SK-N-SH (cell line): ENCODE results near the gene C5orf52. TPM values are rescaled to one million over a fixed set of nuclear protein-coding genes. Genes with fewer than 3 reads are reported as not detected.

Source experiments
- CTCF ChIA-PET: fragments of 300-600, 350-600 bp; formaldehyde crosslinking; extraction: SDS; loops from one replicate; lab custom pipeline; 2021; lab: Yijun Ruan, JAX
- POLR2A ChIA-PET: fragments of 350-600 bp; sonication (Branson Sonifier 250); formaldehyde crosslinking; extraction: SDS; loops from one replicate; lab custom pipeline; 2020; ENCODE audit warnings: antibody characterized with exemption, inconsistent platforms; lab: Yijun Ruan, JAX
- DNase-seq: peaks from one replicate; pipeline ENCODE4 v3.0.0; 2012
- H2AFZ ChIP-seq: fragments of 200-600 bp; sonication (generic); 2 replicates; pipeline ENCODE4 v1.8.1; 2016; ENCODE audit warnings: antibody characterized with exemption, mild to moderate bottlenecking, low read depth
- H3F3A ChIP-seq: fragments of 200-600 bp; sonication (generic); replicated peaks from 2 replicates; pipeline ENCODE3; 2016; ENCODE audit warnings: antibody characterized with exemption, mild to moderate bottlenecking; ENCODE audit not compliant: insufficient read depth
- H3K27ac ChIP-seq, 2 experiments: fragments of 200-500 bp in 1 of 2; fragments of 200-600 bp in 1 of 2; sonication (Bioruptor generic) in 1 of 2; sonication (generic), shearing (Covaris generic) in 1 of 2; 2 replicates each; pipeline versions ENCODE4 v1.5.1 to v1.6.1; 2014 to 2016; ENCODE audit warnings: low read depth in 2 of 2, inconsistent platforms in 1 of 2, low read length in 1 of 2, mild to moderate bottlenecking in 1 of 2, mixed read lengths in 1 of 2
- H3K27me3 ChIP-seq: fragments of 200-600 bp; sonication (generic), shearing (Covaris generic); 2 replicates; pipeline ENCODE4 v1.6.1; 2016; ENCODE audit warnings: mixed run types; ENCODE audit not compliant: insufficient read depth
- H3K36me3 ChIP-seq, 2 experiments: fragments of 200-500 bp in 1 of 2; fragments of 200-600 bp in 1 of 2; sonication (Bioruptor generic) in 1 of 2; sonication (generic) in 1 of 2; replicated peaks in 1 of 2; 2 replicates each; pipeline versions ENCODE3 to v1.5.1; 2014 to 2016; ENCODE audit warnings: low read length in 1 of 2, mild to moderate bottlenecking in 1 of 2; ENCODE audit not compliant: insufficient read depth in 2 of 2, control insufficient read depth in 1 of 2
- H3K4me1 ChIP-seq, 2 experiments: fragments of 200-500 bp in 1 of 2; fragments of 200-600 bp in 1 of 2; sonication (Bioruptor generic) in 1 of 2; sonication (generic), shearing (Covaris generic) in 1 of 2; 2 replicates each; pipeline versions ENCODE4 v1.5.1 to v1.6.1; 2014 to 2016; ENCODE audit warnings: low read depth in 1 of 2, low read length in 1 of 2, mixed run types in 1 of 2; ENCODE audit not compliant: insufficient read depth in 2 of 2, control insufficient read depth in 1 of 2
- H3K4me2 ChIP-seq: fragments of 200-600 bp; sonication (generic), shearing (Covaris generic); 2 replicates; pipeline ENCODE4 v1.6.1; 2017; ENCODE audit warnings: mixed run types
- H3K4me3 ChIP-seq, 2 experiments: fragments of 200-500 bp in 1 of 2; fragments of 200-600 bp in 1 of 2; sonication (Bioruptor generic) in 1 of 2; sonication (generic), shearing (Covaris generic) in 1 of 2; 2 replicates each; pipeline versions ENCODE4 v1.5.1 to v1.8.1; 2014 to 2016; ENCODE audit warnings: low read depth in 2 of 2, inconsistent platforms in 1 of 2, low read length in 1 of 2, mild to moderate bottlenecking in 1 of 2, mixed read lengths in 1 of 2, moderate library complexity in 1 of 2
- H3K79me2 ChIP-seq: fragments of 200-600 bp; sonication (generic); 2 replicates; pipeline ENCODE4 v1.8.1; 2017; ENCODE audit warnings: mild to moderate bottlenecking; ENCODE audit not compliant: insufficient read depth
- H3K9ac ChIP-seq: fragments of 200-600 bp; sonication (generic); 2 replicates; pipeline ENCODE4 v1.6.1; 2017; ENCODE audit warnings: mixed run types
- H3K9me2 ChIP-seq: fragments of 200-600 bp; sonication (generic); 2 replicates; pipeline ENCODE4 v1.6.1; 2017; ENCODE audit warnings: mixed run types
- H3K9me3 ChIP-seq: fragments of 200-600 bp; sonication (generic); 2 replicates; pipeline ENCODE4 v1.6.1; 2017; ENCODE audit warnings: mixed run types, mild to moderate bottlenecking, moderate library complexity
- H4K20me1 ChIP-seq: fragments of 200-600 bp; sonication (generic); 2 replicates; pipeline ENCODE4 v1.6.1; 2017; ENCODE audit warnings: mild to moderate bottlenecking, mixed run types; ENCODE audit not compliant: insufficient read depth
- CHD2 ChIP-seq: fragments of 150-350 bp; IDR thresholded peaks from 2 replicates; pipeline ENCODE4 v1.6.1; 2018; ENCODE audit warnings: low read length; ENCODE audit not compliant: partially characterized antibody
- ELF1 ChIP-seq: IDR thresholded peaks from 2 replicates; pipeline ENCODE4 v1.4.0; 2012
- EP300 ChIP-seq, 2 experiments: IDR thresholded peaks; 2 replicates each; pipeline versions ENCODE4 v1.4.0 to v1.6.1; 2012; ENCODE audit warnings: borderline replicate concordance in 1 of 2, low read depth in 1 of 2, low read length in 1 of 2
- EZH2phosphoT487 ChIP-seq: fragments of 200-600 bp; sonication (generic); IDR thresholded peaks from 2 replicates; pipeline ENCODE4 v1.6.1; 2017; ENCODE audit warnings: low read depth, mixed run types, mild to moderate bottlenecking, antibody characterized with exemption, moderate library complexity, borderline replicate concordance
- FOXM1 ChIP-seq: IDR thresholded peaks from 2 replicates; pipeline ENCODE4 v1.4.0; 2012; ENCODE audit warnings: low read depth, mild to moderate bottlenecking
- MEF2A ChIP-seq: IDR thresholded peaks from 2 replicates; pipeline ENCODE4 v1.4.0; 2012; ENCODE audit warnings: low read depth, borderline replicate concordance
- MXI1 ChIP-seq: IDR thresholded peaks from 2 replicates; pipeline ENCODE4 v1.6.1; 2012; ENCODE audit warnings: mild to moderate bottlenecking, low read depth, low read length, improper control_type of control experiment
- NFIC ChIP-seq: IDR thresholded peaks from 2 replicates; pipeline ENCODE4 v1.4.0; 2012; ENCODE audit warnings: borderline replicate concordance
- POLR2AphosphoS5 ChIP-seq: IDR thresholded peaks from 2 replicates; pipeline ENCODE4 v1.6.1; 2012; ENCODE audit warnings: low read depth, low read length
- RAD21 ChIP-seq: IDR thresholded peaks from 2 replicates; pipeline ENCODE4 v1.6.1; 2012; ENCODE audit warnings: mild to moderate bottlenecking, low read length
- RCOR1 ChIP-seq: fragments of 150-350 bp; IDR thresholded peaks from 2 replicates; pipeline ENCODE4 v1.6.1; 2017; ENCODE audit warnings: antibody characterized with exemption, low read length
- SIN3A ChIP-seq: IDR thresholded peaks from 2 replicates; pipeline ENCODE4 v1.6.1; 2012; ENCODE audit warnings: low read depth, mild to moderate bottlenecking, low read length, moderate library complexity, borderline replicate concordance
- SMC3 ChIP-seq: IDR thresholded peaks from 2 replicates; pipeline ENCODE4 v1.6.1; 2012; ENCODE audit warnings: low read depth, low read length, improper control_type of control experiment
- TAF1 ChIP-seq: IDR thresholded peaks from 2 replicates; pipeline ENCODE4 v1.6.1; 2012; ENCODE audit warnings: low read depth, mild to moderate bottlenecking, low read length, moderate library complexity, borderline replicate concordance
- TCF12 ChIP-seq: IDR thresholded peaks from 2 replicates; pipeline ENCODE4 v1.4.0; 2012
- TEAD4 ChIP-seq: IDR thresholded peaks from 2 replicates; pipeline ENCODE4 v1.4.0; 2012; ENCODE audit warnings: mild to moderate bottlenecking, borderline replicate concordance; ENCODE audit not compliant: insufficient read depth
- USF1 ChIP-seq: IDR thresholded peaks from 2 replicates; pipeline ENCODE4 v1.4.0; 2012; ENCODE audit warnings: low read depth, borderline replicate concordance
- YY1 ChIP-seq: IDR thresholded peaks from 2 replicates; pipeline ENCODE4 v1.4.0; 2012; ENCODE audit warnings: low read depth, mild to moderate bottlenecking
- ZBTB33 ChIP-seq: IDR thresholded peaks from 2 replicates; pipeline ENCODE4 v1.4.0; 2012; ENCODE audit warnings: low read depth, borderline replicate concordance
- WGBS: methylation state at CpG from one replicate; pipeline ENCODE4 v1.1.6; 2017; ENCODE audit warnings: low lambda C conversion rate; 5-methylcytosine and 5-hydroxymethylcytosine counted together
- polyA plus RNA-seq, 3 experiments: library from polyadenylated mRNA; depleted of rRNA; stranded (reverse); fragments of >200 nt; gene quantifications; 2 replicates each; pipeline ENCODE4 v1.2.3, GENCODE V29; 2012
- TF ChIP-seq, protein P1 (sequence below): IDR thresholded peaks from 2 replicates; pipeline ENCODE4 v1.4.0; 2012; ENCODE audit warnings: low read depth
- TF ChIP-seq, protein P2 (sequence below): fragments of 200-600 bp; sonication (generic); IDR thresholded peaks from 2 replicates; pipeline ENCODE4 v1.6.1; 2017; ENCODE audit warnings: antibody characterized with exemption, mild to moderate bottlenecking, moderate library complexity

The C5orf52 gene
- polyA plus RNA-seq, 1 of the 3 experiments (the other 2 are of a cell fraction): not detected

DNA sequence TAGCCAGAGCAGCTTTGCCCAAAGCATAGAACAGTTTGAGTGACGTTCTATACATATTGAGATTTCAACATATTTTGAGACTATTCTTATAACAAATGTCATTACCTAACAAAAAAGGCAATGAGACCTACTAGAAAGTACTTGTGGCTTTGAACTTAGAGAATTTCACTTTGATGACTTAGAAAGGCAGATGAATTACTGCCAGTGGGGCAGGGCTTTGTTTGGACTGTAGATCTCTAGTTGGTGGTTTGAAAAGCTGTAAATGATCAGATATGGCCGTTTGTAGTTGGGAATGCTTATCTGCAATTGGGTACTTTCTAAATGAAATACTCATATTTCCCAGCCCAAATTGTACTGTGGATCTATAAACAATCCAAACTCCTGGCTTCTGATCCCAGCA is 47.2 kb upstream of the C5orf52 start:
- no peak overlapping the region for H3K27ac ChIP-seq
- ChIA-PET POLR2A (no interaction called here), CTCF (no interaction called here)
- H3K9ac ChIP-seq: no peak overlapping the region
- H3K4me1 ChIP-seq: no peaks in the 10 kb centered on the region
- WGBS: 53% methylated on average over 2 of the region's 2 CpGs
- H3K36me3 ChIP-seq: no peaks in the 10 kb centered on the region
- no peaks in the 10 kb centered on the region for H3K9me2 ChIP-seq
- no peaks in the 10 kb centered on the region for H4K20me1 ChIP-seq
- H3K4me3 ChIP-seq: no peak overlapping the region
- DNase-seq: no peak
- H3K9me3 ChIP-seq: 0 out of 2 replicates have a peak, but pooled peaks cover under 1% of the 10 kb centered on the region
- H3K4me2 ChIP-seq: no peak overlapping the region
- H3F3A ChIP-seq: peaks cover under 1% of the 10 kb centered on the region
- no peaks in the 10 kb centered on the region for H3K27me3 ChIP-seq
- TF ChIP-seq YY1 (no peak), EP300 (IDR thresholded peaks at IDR 0.05; ENCODE audit: borderline replicate concordance in 1 of 2, low read depth in 1 of 2, low read length in 1 of 2) (no peak), TAF1 (no peak), SIN3A (no peak), TEAD4 (no peak), SMC3 (no peak), EZH2phosphoT487 (no peak), RAD21 (no peak), POLR2AphosphoS5 (no peak)
- TF ChIP-seq, protein P1, sequence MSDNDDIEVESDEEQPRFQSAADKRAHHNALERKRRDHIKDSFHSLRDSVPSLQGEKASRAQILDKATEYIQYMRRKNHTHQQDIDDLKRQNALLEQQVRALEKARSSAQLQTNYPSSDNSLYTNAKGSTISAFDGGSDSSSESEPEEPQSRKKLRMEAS: no peak
- TF ChIP-seq, protein P2, sequence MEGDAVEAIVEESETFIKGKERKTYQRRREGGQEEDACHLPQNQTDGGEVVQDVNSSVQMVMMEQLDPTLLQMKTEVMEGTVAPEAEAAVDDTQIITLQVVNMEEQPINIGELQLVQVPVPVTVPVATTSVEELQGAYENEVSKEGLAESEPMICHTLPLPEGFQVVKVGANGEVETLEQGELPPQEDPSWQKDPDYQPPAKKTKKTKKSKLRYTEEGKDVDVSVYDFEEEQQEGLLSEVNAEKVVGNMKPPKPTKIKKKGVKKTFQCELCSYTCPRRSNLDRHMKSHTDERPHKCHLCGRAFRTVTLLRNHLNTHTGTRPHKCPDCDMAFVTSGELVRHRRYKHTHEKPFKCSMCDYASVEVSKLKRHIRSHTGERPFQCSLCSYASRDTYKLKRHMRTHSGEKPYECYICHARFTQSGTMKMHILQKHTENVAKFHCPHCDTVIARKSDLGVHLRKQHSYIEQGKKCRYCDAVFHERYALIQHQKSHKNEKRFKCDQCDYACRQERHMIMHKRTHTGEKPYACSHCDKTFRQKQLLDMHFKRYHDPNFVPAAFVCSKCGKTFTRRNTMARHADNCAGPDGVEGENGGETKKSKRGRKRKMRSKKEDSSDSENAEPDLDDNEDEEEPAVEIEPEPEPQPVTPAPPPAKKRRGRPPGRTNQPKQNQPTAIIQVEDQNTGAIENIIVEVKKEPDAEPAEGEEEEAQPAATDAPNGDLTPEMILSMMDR: no peak
- no peak overlapping the region for H2AFZ ChIP-seq
- H3K79me2 ChIP-seq: no peaks in the 10 kb centered on the region

- Histone ChIP-seq H3K4me1 (no peaks in the 10 kb centered on the region), H2AFZ (no peak overlapping the region)
- POLR2A ChIA-PET: no interaction called here
- TF ChIP-seq YY1 (no peak), RCOR1 (no peak), NFIC (no peak), EP300 (IDR thresholded peaks at IDR 0.05; ENCODE audit: borderline replicate concordance in 1 of 2, low read depth in 1 of 2, low read length in 1 of 2) (no peak), ZBTB33 (no peak), POLR2AphosphoS5 (no peak), FOXM1 (no peak), MXI1 (no peak), CHD2 (no peak), TEAD4 (no peak), MEF2A (no peak), USF1 (no peak), EZH2phosphoT487 (no peak), ELF1 (no peak), TCF12 (no peak)
- TF ChIP-seq, protein P2: no peak
- TF ChIP-seq, protein P1: no peak
Measured at GRCh38 chr5:157626831-157627230, 44.5 kb upstream of the C5orf52 start.

More at GRCh38 chr5:157626831-157627230, 44.5 kb upstream of the C5orf52 start:
- Histone ChIP-seq H3K27me3 (no peaks in the 10 kb centered on the region), H3K9me3 (peaks cover 14% of the 10 kb centered on the region; the same call in 1 of the 2 replicates), H4K20me1 (no peaks in the 10 kb centered on the region), H3K79me2 (no peaks in the 10 kb centered on the region), H3K4me3 (no peak overlapping the region), H3K9me2 (no peaks in the 10 kb centered on the region), H3F3A (peaks cover 5% of the 10 kb centered on the region), H3K27ac (no peak overlapping the region), H3K36me3 (no peaks in the 10 kb centered on the region), H3K9ac (no peak overlapping the region), H3K4me2 (no peak overlapping the region)
- CTCF ChIA-PET: interaction anchor here (1.5 kb wide), 1 partner anchor 154 kb away, joined by 3 read pairs; no protein-coding TSS in a partner anchor
- no peak for DNase-seq
- WGBS: 90% methylated on average over 6 of the region's 6 CpGs
